Measurements from ENCODE around the gene DOCK4.

GRCh38 chr7:112132051-112132694 lies 74.0 kb downstream of the DOCK4 start:
- TF ChIP-seq CTCF (IDR thresholded peaks at IDR 0.05) (no peak), POLR2A (IDR thresholded peaks at IDR 0.05) (no peak)
